Neural progenitor cell (in vitro differentiated cells): ENCODE results near the gene BTBD9. TPM values are rescaled to one million over a fixed set of nuclear protein-coding genes. Genes with fewer than 3 reads are reported as not detected.

ENCODE experiments used
- DNase-seq: peaks from one replicate; pipeline ENCODE4 v3.0.0-alpha.2; 2016; ENCODE audit warnings: low spot score
- H2AFZ ChIP-seq: fragments of 200-600 bp; sonication (generic); replicated peaks from 2 replicates; pipeline ENCODE4 v1.6.1; 2016; ENCODE audit warnings: antibody characterized with exemption
- H3F3A ChIP-seq: fragments of 200-600 bp; sonication (generic); 2 replicates; pipeline ENCODE4 v1.6.1; 2016; ENCODE audit warnings: antibody characterized with exemption, low read depth
- H3K27ac ChIP-seq: fragments of 200-600 bp; sonication (generic); 2 replicates; pipeline ENCODE4 v1.5.1; 2016; ENCODE audit warnings: mild to moderate bottlenecking
- H3K27me3 ChIP-seq: fragments of 200-600 bp; sonication (generic); 2 replicates; pipeline ENCODE4 v1.6.1; 2016; ENCODE audit warnings: mild to moderate bottlenecking, moderate library complexity
- H3K36me3 ChIP-seq: fragments of 200-600 bp; sonication (generic); 2 replicates; pipeline ENCODE4 v1.5.1; 2016
- H3K4me1 ChIP-seq: fragments of 200-600 bp; sonication (generic); 2 replicates; pipeline ENCODE4 v1.6.1; 2016; ENCODE audit warnings: mixed run types
- H3K4me2 ChIP-seq: fragments of 200-600 bp; sonication (generic); 2 replicates; pipeline ENCODE4 v1.6.1; 2016
- H3K4me3 ChIP-seq: fragments of 200-600 bp; sonication (generic); 2 replicates; pipeline ENCODE4 v1.5.1; 2016
- H3K79me2 ChIP-seq: fragments of 200-600 bp; sonication (generic); 2 replicates; pipeline ENCODE4 v1.6.1; 2016; ENCODE audit warnings: low read depth
- H3K9ac ChIP-seq: fragments of 200-600 bp; sonication (generic); 2 replicates; pipeline ENCODE4 v1.6.1; 2016
- H3K9me3 ChIP-seq: fragments of 200-600 bp; sonication (generic); 2 replicates; pipeline ENCODE4 v1.5.1; 2016; ENCODE audit warnings: low read depth
- H4K20me1 ChIP-seq: fragments of 200-600 bp; sonication (generic); 2 replicates; pipeline ENCODE4 v1.6.1; 2016; ENCODE audit warnings: low read depth
- H3K27ac Mint-ChIP-seq: 3 replicates; pipeline ENCODE4 v1.8.0; 2021; ENCODE audit warnings: mixed read lengths
- H3K27me3 Mint-ChIP-seq: 2 replicates; pipeline ENCODE4 v1.8.0; 2022; ENCODE audit warnings: low read depth, mild to moderate bottlenecking, inconsistent platforms, moderate library complexity, mixed read lengths; ENCODE audit not compliant: insufficient read depth
- H3K36me3 Mint-ChIP-seq: 3 replicates; pipeline ENCODE4 v1.8.0; 2021; ENCODE audit warnings: mixed read lengths
- H3K4me1 Mint-ChIP-seq: 3 replicates; pipeline ENCODE4 v1.8.0; 2021; ENCODE audit warnings: mixed read lengths
- H3K4me3 Mint-ChIP-seq: 3 replicates; pipeline ENCODE4 v1.8.0; 2021; ENCODE audit warnings: mild to moderate bottlenecking, moderate library complexity, mixed read lengths
- H3K9me3 Mint-ChIP-seq: 3 replicates; pipeline ENCODE4 v1.8.0; 2020; ENCODE audit warnings: mixed read lengths
- CTCF ChIP-seq: fragments of 200-600 bp; sonication (generic); IDR thresholded peaks from 2 replicates; pipeline ENCODE4 v1.5.1; 2017; ENCODE audit warnings: antibody characterized with exemption, mild to moderate bottlenecking
- EZH2 ChIP-seq: fragments of 200-600 bp; sonication (generic); IDR thresholded peaks from 2 replicates; pipeline ENCODE4 v1.6.1; 2017; ENCODE audit warnings: antibody characterized with exemption, mild to moderate bottlenecking, moderate library complexity
- EZH2phosphoT487 ChIP-seq: fragments of 200-600 bp; sonication (generic); IDR thresholded peaks from 2 replicates; pipeline ENCODE4 v1.6.1; 2017; ENCODE audit warnings: antibody characterized with exemption
- total RNA-seq: library from RNA; depleted of rRNA; stranded (reverse); fragments of >200 nt; gene quantifications from 2 replicates; pipeline ENCODE4 v1.2.3, GENCODE V29; 2015; ENCODE audit warnings: low replicate concordance

The BTBD9 gene
- total RNA-seq, 1 donor from 2014 or later, result 16.9 TPM

- Histone ChIP-seq H3K4me1 (peaks cover 16% of the 10 kb centered on the region), H3K9ac (no peak overlapping the region), H3K9me3 (no peaks in the 10 kb centered on the region), H3F3A (peaks cover 11% of the 10 kb centered on the region), H4K20me1 (peaks cover 15% of the 10 kb centered on the region), H3K4me3 (no peak overlapping the region), H3K79me2 (no peaks in the 10 kb centered on the region), H2AFZ (no peak overlapping the region), H3K36me3 (no peaks in the 10 kb centered on the region), H3K27me3 (no peaks in the 10 kb centered on the region), H3K27ac (no peak overlapping the region), H3K4me2 (no peak overlapping the region)
- Mint-ChIP-seq H3K4me1 (peaks cover 46% of the 10 kb centered on the region), H3K4me3 (no peak overlapping the region), H3K9me3 (no peaks in the 10 kb centered on the region), H3K27ac (no peak overlapping the region), H3K36me3 (peaks cover 4% of the 10 kb centered on the region), H3K27me3 (peaks cover 6% of the 10 kb centered on the region)
- TF ChIP-seq CTCF, result no peak
- no peak for TF ChIP-seq EZH2phosphoT487
- TF ChIP-seq EZH2, result no peak
- DNase-seq, result no peak
Observed at GRCh38 chr6:38178584-38178886, 461.2 kb downstream of the BTBD9 start.

- no peak overlapping the region for H3K4me3 ChIP-seq
- H2AFZ ChIP-seq, result no peak overlapping the region
- Mint-ChIP-seq H3K27ac (no peak overlapping the region), H3K4me3 (no peak overlapping the region), H3K9me3 (no peaks in the 10 kb centered on the region), H3K27me3 (peaks cover 8% of the 10 kb centered on the region), H3K4me1 (peaks cover 50% of the 10 kb centered on the region), H3K36me3 (peaks cover 8% of the 10 kb centered on the region)
- no peaks in the 10 kb centered on the region for H3K9me3 ChIP-seq
- H3K9ac ChIP-seq, result no peak overlapping the region
- no peak overlapping the region for H3K4me2 ChIP-seq
- H3K79me2 ChIP-seq, result no peaks in the 10 kb centered on the region
- H3K36me3 ChIP-seq, result no peaks in the 10 kb centered on the region
- no peak for DNase-seq
- no peak overlapping the region for H3K27ac ChIP-seq
- H3K4me1 ChIP-seq, result peaks cover 16% of the 10 kb centered on the region
- H3K27me3 ChIP-seq, result no peaks in the 10 kb centered on the region
- TF ChIP-seq EZH2phosphoT487 (no peak), EZH2 (no peak), CTCF (no peak)
- H3F3A ChIP-seq, result peaks cover 11% of the 10 kb centered on the region
- H4K20me1 ChIP-seq, result peaks cover 15% of the 10 kb centered on the region
Observed at GRCh38 chr6:38177882-38178583, 461.7 kb downstream of the BTBD9 start.

GRCh38 chr6:38176797-38177751, 462.7 kb downstream of the BTBD9 start:
- Mint-ChIP-seq H3K4me1 (peaks cover 57% of the 10 kb centered on the region), H3K27ac (peak overlapping the region; percentile 50)

More at GRCh38 chr6:38176797-38177751, 462.7 kb downstream of the BTBD9 start:
- no peak for TF ChIP-seq EZH2phosphoT487
- TF ChIP-seq EZH2, result no peak
- no peak for TF ChIP-seq CTCF
- H3K79me2 ChIP-seq, result no peaks in the 10 kb centered on the region
- peaks cover 17% of the 10 kb centered on the region for H4K20me1 ChIP-seq
- DNase-seq, result peak; percentile 56
- H3F3A ChIP-seq, result peaks cover 11% of the 10 kb centered on the region
- no peaks in the 10 kb centered on the region for H3K9me3 Mint-ChIP-seq
- H3K27me3 Mint-ChIP-seq, result peaks cover 8% of the 10 kb centered on the region
- peaks cover 16% of the 10 kb centered on the region for H3K4me1 ChIP-seq
- no peaks in the 10 kb centered on the region for H3K36me3 ChIP-seq
- peak overlapping the region; percentile 57 for H3K4me2 ChIP-seq
- H3K4me3 ChIP-seq, result no peak overlapping the region
- peak overlapping the region; percentile 28 for H3K4me3 Mint-ChIP-seq
- no peak overlapping the region for H3K9ac ChIP-seq
- no peak overlapping the region for H3K27ac ChIP-seq
- H3K9me3 ChIP-seq, result no peaks in the 10 kb centered on the region
- peaks cover 8% of the 10 kb centered on the region for H3K36me3 Mint-ChIP-seq
- H3K27me3 ChIP-seq, result no peaks in the 10 kb centered on the region
- no peak overlapping the region for H2AFZ ChIP-seq
